Ascending aorta (tissue), 2 donors: Measurements from ENCODE around the gene SPATA19. TPM values are rescaled to one million over a fixed set of nuclear protein-coding genes. Genes with fewer than 3 reads are reported as not detected.

Experiments
- DNase-seq, 2 donors: peaks; one replicate each; pipeline ENCODE4 v3.0.0-alpha.2; 2019; ENCODE audit warnings: low spot score in 2 of 2
- H3K27ac ChIP-seq, 2 donors: fragments of 200-600 bp; sonication (generic); one replicate each; pipeline ENCODE4 v1.5.1; 2016 to 2017; ENCODE audit warnings: mild to moderate bottlenecking in 1 of 2
- H3K27me3 ChIP-seq: fragments of 200-600 bp; sonication (generic); one replicate; pipeline ENCODE4 v1.5.1; 2017
- H3K36me3 ChIP-seq, 2 donors: fragments of 200-600 bp; sonication (generic); one replicate each; pipeline ENCODE4 v1.5.1; 2016
- H3K4me1 ChIP-seq, 2 donors: fragments of 200-600 bp; sonication (generic); one replicate each; pipeline ENCODE4 v1.5.1; 2016 to 2017; ENCODE audit warnings: mild to moderate bottlenecking in 1 of 2
- H3K4me3 ChIP-seq, 2 donors: fragments of 200-600 bp; sonication (generic); one replicate each; pipeline ENCODE4 v1.5.1; 2016 to 2017; ENCODE audit warnings: mild to moderate bottlenecking in 1 of 2
- H3K9me3 ChIP-seq, 2 donors: fragments of 200-600 bp; sonication (generic); one replicate each; pipeline ENCODE4 v1.5.1; 2016
- CTCF ChIP-seq, 3 experiments: fragments of 200-600 bp in 2 of 3; fragments of 450-650 bp in 1 of 3; sonication (generic) in 2 of 3; IDR thresholded peaks; one replicate each; pipeline ENCODE4 v1.5.1; 2016 to 2019; ENCODE audit warnings: antibody characterized with exemption in 3 of 3, mild to moderate bottlenecking in 1 of 3, moderate library complexity in 1 of 3
- intact Hi-C: fragments of 100-400 bp; cut with DNase I; formaldehyde crosslinking; loops from one replicate; pipeline ENCODE4 v1.15.1; 2023
- total RNA-seq: library from RNA; depleted of rRNA; stranded (reverse); fragments of >200 nt; gene quantifications from one replicate; pipeline ENCODE4 v1.1.0, GENCODE V29; 2016

SPATA19 gene
- total RNA-seq, 1 donor from 2014 or later = not detected

GRCh38 chr11:133815636-133816035 is 29.7 kb downstream of the SPATA19 start:
- no peak for TF ChIP-seq CTCF (IDR thresholded peaks at IDR 0.05)

GRCh38 chr11:133814588-133815100 is 30.7 kb downstream of the SPATA19 start:
- Histone ChIP-seq H3K9me3 (no peaks in the 10 kb centered on the region), H3K4me1 (no peaks in the 10 kb centered on the region), H3K4me3 (no peak overlapping the region), H3K36me3 (no peaks in the 10 kb centered on the region), H3K27ac (no peak overlapping the region), H3K27me3 (no peaks in the 10 kb centered on the region)
- TF ChIP-seq CTCF (IDR thresholded peaks at IDR 0.05) = no peak
- DNase-seq = no peak
- intact Hi-C loops = no loop called here

More at GRCh38 chr11:133815636-133816035, 29.7 kb downstream of the SPATA19 start:
- no peak overlapping the region for H3K4me3 ChIP-seq
- H3K27me3 ChIP-seq = no peaks in the 10 kb centered on the region
- H3K36me3 ChIP-seq = no peaks in the 10 kb centered on the region
- H3K27ac ChIP-seq = no peak overlapping the region
- intact Hi-C loops = no loop called here
- DNase-seq = no peak
- H3K9me3 ChIP-seq = no peaks in the 10 kb centered on the region
- H3K4me1 ChIP-seq = no peaks in the 10 kb centered on the region

- intact Hi-C loops = no loop called here
- no peak for DNase-seq
- Histone ChIP-seq H3K4me1 (no peaks in the 10 kb centered on the region), H3K9me3 (no peaks in the 10 kb centered on the region), H3K36me3 (no peaks in the 10 kb centered on the region), H3K4me3 (no peak overlapping the region), H3K27me3 (no peaks in the 10 kb centered on the region), H3K27ac (no peak overlapping the region)
- TF ChIP-seq CTCF (IDR thresholded peaks at IDR 0.05) = no peak
These were observed 33.2 kb downstream of the SPATA19 start for GRCh38 chr11:133811850-133812685.

- H3K4me1 ChIP-seq = no peaks in the 10 kb centered on the region
- no peaks in the 10 kb centered on the region for H3K9me3 ChIP-seq
- no peaks in the 10 kb centered on the region for H3K27me3 ChIP-seq
- intact Hi-C loops = no loop called here
- H3K4me3 ChIP-seq = no peak overlapping the region
- H3K27ac ChIP-seq = no peak overlapping the region
- DNase-seq = no peak
- H3K36me3 ChIP-seq = no peaks in the 10 kb centered on the region
- no peak for TF ChIP-seq CTCF (IDR thresholded peaks at IDR 0.05)
These were observed 34.5 kb downstream of the SPATA19 start for GRCh38 chr11:133810766-133811165.

- Histone ChIP-seq H3K36me3 (no peaks in the 10 kb centered on the region), H3K9me3 (no peaks in the 10 kb centered on the region), H3K27ac (no peak overlapping the region), H3K27me3 (no peaks in the 10 kb centered on the region), H3K4me3 (no peak overlapping the region), H3K4me1 (no peaks in the 10 kb centered on the region)
- intact Hi-C loops = no loop called here
- no peak for DNase-seq
- no peak for TF ChIP-seq CTCF (IDR thresholded peaks at IDR 0.05)
These were observed 35.5 kb downstream of the SPATA19 start for GRCh38 chr11:133809569-133810491.
